Vagina (tissue), 2 donors: ENCODE measurements around the gene KNCN. TPM values are rescaled to one million over a fixed set of nuclear protein-coding genes. Genes with fewer than 3 reads are reported as not detected.

ENCODE experiments used
- DNase-seq, 2 donors: peaks; one replicate each; pipeline ENCODE4 v3.0.0-alpha.2; 2017; ENCODE audit errors: extremely low spot score in 2 of 2
- H3K27ac ChIP-seq: fragments of 200-600 bp; sonication (generic); one replicate; pipeline ENCODE4 v1.5.1; 2019
- H3K27me3 ChIP-seq: fragments of 200-600 bp; sonication (generic); one replicate; pipeline ENCODE4 v1.5.1; 2019
- H3K36me3 ChIP-seq, 2 donors: fragments of 200-600 bp; sonication (generic); one replicate each; pipeline ENCODE4 v1.5.1; 2017 to 2019
- H3K4me1 ChIP-seq: fragments of 200-600 bp; sonication (generic); one replicate; pipeline ENCODE4 v1.5.1; 2019
- H3K4me3 ChIP-seq, 2 donors: fragments of 200-600 bp; sonication (generic); 1 replicate in 1 of 2; 2 replicates in 1 of 2; pipeline ENCODE4 v1.5.1; 2016 to 2019
- H3K9me3 ChIP-seq: fragments of 200-600 bp; sonication (generic); one replicate; pipeline ENCODE4 v1.5.1; 2019
- POLR2A ChIP-seq, 2 donors: fragments of 450-650 bp; IDR thresholded peaks; one replicate each; pipeline ENCODE4 v1.6.1; 2017; ENCODE audit warnings: antibody characterized with exemption in 2 of 2, mild to moderate bottlenecking in 2 of 2, moderate library complexity in 2 of 2
- POLR2AphosphoS5 ChIP-seq, 2 donors: sonication (generic); formaldehyde crosslinking; IDR thresholded peaks; one replicate each; pipeline ENCODE4 v1.9.0; 2017; ENCODE audit warnings: antibody characterized with exemption in 2 of 2, mild to moderate bottlenecking in 2 of 2, low read depth in 1 of 2; ENCODE audit not compliant: insufficient read depth in 1 of 2
- intact Hi-C: fragments of 100-400 bp; cut with DNase I; formaldehyde crosslinking; loops from one replicate; pipeline ENCODE4 v1.15.1; 2023
- total RNA-seq: library from RNA; depleted of rRNA; stranded (reverse); fragments of >200 nt; gene quantifications from one replicate; pipeline ENCODE4 v1.2.3, GENCODE V29; 2016
- TF ChIP-seq, protein P1 (sequence below), 3 experiments: fragments of 450-650 bp in 2 of 3; fragments of 200-600 bp in 1 of 3; sonication (generic) in 1 of 3; IDR thresholded peaks; one replicate each; pipeline ENCODE4 v1.5.1; 2017 to 2019; ENCODE audit warnings: antibody characterized with exemption in 3 of 3, mild to moderate bottlenecking in 2 of 3, moderate library complexity in 2 of 3

KNCN gene
- total RNA-seq, 1 donor from 2014 or later = not detected

- H3K4me3 ChIP-seq = no peak overlapping the region
- no peak for DNase-seq
- H3K36me3 ChIP-seq = peaks cover 0 to 26% of the 10 kb centered on the region in 2 donors
- H3K27me3 ChIP-seq = no peaks in the 10 kb centered on the region
- no peaks in the 10 kb centered on the region for H3K9me3 ChIP-seq
- H3K4me1 ChIP-seq = no peaks in the 10 kb centered on the region
- TF ChIP-seq, protein P1, sequence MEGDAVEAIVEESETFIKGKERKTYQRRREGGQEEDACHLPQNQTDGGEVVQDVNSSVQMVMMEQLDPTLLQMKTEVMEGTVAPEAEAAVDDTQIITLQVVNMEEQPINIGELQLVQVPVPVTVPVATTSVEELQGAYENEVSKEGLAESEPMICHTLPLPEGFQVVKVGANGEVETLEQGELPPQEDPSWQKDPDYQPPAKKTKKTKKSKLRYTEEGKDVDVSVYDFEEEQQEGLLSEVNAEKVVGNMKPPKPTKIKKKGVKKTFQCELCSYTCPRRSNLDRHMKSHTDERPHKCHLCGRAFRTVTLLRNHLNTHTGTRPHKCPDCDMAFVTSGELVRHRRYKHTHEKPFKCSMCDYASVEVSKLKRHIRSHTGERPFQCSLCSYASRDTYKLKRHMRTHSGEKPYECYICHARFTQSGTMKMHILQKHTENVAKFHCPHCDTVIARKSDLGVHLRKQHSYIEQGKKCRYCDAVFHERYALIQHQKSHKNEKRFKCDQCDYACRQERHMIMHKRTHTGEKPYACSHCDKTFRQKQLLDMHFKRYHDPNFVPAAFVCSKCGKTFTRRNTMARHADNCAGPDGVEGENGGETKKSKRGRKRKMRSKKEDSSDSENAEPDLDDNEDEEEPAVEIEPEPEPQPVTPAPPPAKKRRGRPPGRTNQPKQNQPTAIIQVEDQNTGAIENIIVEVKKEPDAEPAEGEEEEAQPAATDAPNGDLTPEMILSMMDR (IDR thresholded peaks at IDR 0.05) = no peak
- TF ChIP-seq POLR2A (IDR thresholded peaks at IDR 0.05) (no peak), POLR2AphosphoS5 (IDR thresholded peaks at IDR 0.05; ENCODE audit: insufficient read depth in 1 of 2, low read depth in 1 of 2) (no peak)
- H3K27ac ChIP-seq = no peak overlapping the region
- intact Hi-C loops = no loop called here
These were observed 25.1 kb upstream of the KNCN start for GRCh38 chr1:46576596-46576995.

GRCh38 chr1:46575778-46576177 is 24.3 kb upstream of the KNCN start:
- Histone ChIP-seq H3K27me3 (no peaks in the 10 kb centered on the region), H3K9me3 (no peaks in the 10 kb centered on the region), H3K4me3 (no peak overlapping the region), H3K27ac (no peak overlapping the region), H3K4me1 (no peaks in the 10 kb centered on the region), H3K36me3 (peaks cover 0 to 26% of the 10 kb centered on the region in 2 donors)
- intact Hi-C loops = no loop called here
- TF ChIP-seq POLR2A (IDR thresholded peaks at IDR 0.05) = no peak
- TF ChIP-seq, protein P1 (IDR thresholded peaks at IDR 0.05) = no peak
- no peak for TF ChIP-seq POLR2AphosphoS5 (IDR thresholded peaks at IDR 0.05; ENCODE audit: insufficient read depth in 1 of 2, low read depth in 1 of 2)
- DNase-seq = no peak

GRCh38 chr1:46575300-46575699 is 23.9 kb upstream of the KNCN start:
- peaks cover 0 to 25% of the 10 kb centered on the region in 2 donors for H3K36me3 ChIP-seq
- no peaks in the 10 kb centered on the region for H3K27me3 ChIP-seq

GRCh38 chr1:46571691-46572225 is 20.3 kb upstream of the KNCN start:
- TF ChIP-seq, protein P1 (IDR thresholded peaks at IDR 0.05) = no peak
- TF ChIP-seq POLR2AphosphoS5 (IDR thresholded peaks at IDR 0.05; ENCODE audit: insufficient read depth in 1 of 2, low read depth in 1 of 2) (no peak), POLR2A (IDR thresholded peaks at IDR 0.05) (no peak)
- H3K27ac ChIP-seq = no peak overlapping the region
- H3K36me3 ChIP-seq = peaks cover 0 to 23% of the 10 kb centered on the region in 2 donors
- H3K27me3 ChIP-seq = no peaks in the 10 kb centered on the region
- H3K4me1 ChIP-seq = no peaks in the 10 kb centered on the region
- intact Hi-C loops = no loop called here
- H3K4me3 ChIP-seq = no peak overlapping the region
- no peaks in the 10 kb centered on the region for H3K9me3 ChIP-seq
- DNase-seq = no peak

More at GRCh38 chr1:46575300-46575699, 23.9 kb upstream of the KNCN start:
- no peak for TF ChIP-seq POLR2AphosphoS5 (IDR thresholded peaks at IDR 0.05; ENCODE audit: insufficient read depth in 1 of 2, low read depth in 1 of 2)
- TF ChIP-seq POLR2A (IDR thresholded peaks at IDR 0.05) = no peak
- TF ChIP-seq, protein P1 (IDR thresholded peaks at IDR 0.05) = no peak
- H3K9me3 ChIP-seq = no peaks in the 10 kb centered on the region
- no peak overlapping the region for H3K4me3 ChIP-seq
- no peak overlapping the region for H3K27ac ChIP-seq
- DNase-seq = no peak
- no peaks in the 10 kb centered on the region for H3K4me1 ChIP-seq
- intact Hi-C loops = no loop called here

GRCh38 chr1:46569884-46570725 is 18.7 kb upstream of the KNCN start:
- Histone ChIP-seq H3K27ac (no peak overlapping the region), H3K36me3 (peaks cover 0 to 19% of the 10 kb centered on the region in 2 donors)
- TF ChIP-seq POLR2AphosphoS5 (IDR thresholded peaks at IDR 0.05; ENCODE audit: insufficient read depth in 1 of 2, low read depth in 1 of 2) (no peak), POLR2A (IDR thresholded peaks at IDR 0.05) (no peak)
- TF ChIP-seq, protein P1 (IDR thresholded peaks at IDR 0.05) = no peak

More at GRCh38 chr1:46569884-46570725, 18.7 kb upstream of the KNCN start:
- DNase-seq = no peak
- no peaks in the 10 kb centered on the region for H3K9me3 ChIP-seq
- H3K4me3 ChIP-seq = no peak overlapping the region
- no peaks in the 10 kb centered on the region for H3K27me3 ChIP-seq
- H3K4me1 ChIP-seq = no peaks in the 10 kb centered on the region
- intact Hi-C loops = no loop called here
